Raji (cell line): ENCODE measurements around the gene MT1HL1.

Experiments
- POLR2A ChIP-seq: IDR thresholded peaks from 2 replicates; pipeline ENCODE4 v1.6.1; 2011; ENCODE audit warnings: low read depth, low read length, control low read depth; ENCODE audit not compliant: insufficient read depth

Gene MT1HL1

GRCh38 chr1:236997361-236997760 lies 6.9 kb downstream of the MT1HL1 start:
- no peak for TF ChIP-seq POLR2A

GRCh38 chr1:236994450-236994849 lies 9.8 kb downstream of the MT1HL1 start:
- TF ChIP-seq POLR2A = no peak

- TF ChIP-seq POLR2A = no peak
Observed at GRCh38 chr1:236992449-236992848, 11.8 kb downstream of the MT1HL1 start.

- no peak for TF ChIP-seq POLR2A
Observed at GRCh38 chr1:236990052-236990445, 14.2 kb downstream of the MT1HL1 start.

GRCh38 chr1:236989290-236990051 lies 14.8 kb downstream of the MT1HL1 start:
- TF ChIP-seq POLR2A = no peak

GRCh38 chr1:236983818-236984217 lies 20.4 kb downstream of the MT1HL1 start:
- no peak for TF ChIP-seq POLR2A

- TF ChIP-seq POLR2A = no peak
Observed at GRCh38 chr1:236982380-236982779, 21.9 kb downstream of the MT1HL1 start.

GRCh38 chr1:236980673-236981072 lies 23.6 kb downstream of the MT1HL1 start:
- TF ChIP-seq POLR2A = no peak

- no peak for TF ChIP-seq POLR2A
Observed at GRCh38 chr1:236979149-236979900, 24.9 kb downstream of the MT1HL1 start.

GRCh38 chr1:236978740-236979139 lies 25.5 kb downstream of the MT1HL1 start:
- TF ChIP-seq POLR2A = no peak

- no peak for TF ChIP-seq POLR2A
Observed at GRCh38 chr1:236975461-236975860, 28.8 kb downstream of the MT1HL1 start.

GRCh38 chr1:236966636-236967035 lies 37.6 kb downstream of the MT1HL1 start:
- no peak for TF ChIP-seq POLR2A

GRCh38 chr1:236963920-236964319 lies 40.3 kb downstream of the MT1HL1 start:
- no peak for TF ChIP-seq POLR2A

GRCh38 chr1:236959112-236959511 lies 45.1 kb downstream of the MT1HL1 start:
- no peak for TF ChIP-seq POLR2A

- no peak for TF ChIP-seq POLR2A
Observed at GRCh38 chr1:236957235-236957634, 47.0 kb downstream of the MT1HL1 start.
